ENCODE measurements around the gene SYT1. TPM values are rescaled to one million over a fixed set of nuclear protein-coding genes. Genes with fewer than 3 reads are reported as not detected.

The SYT1 gene
- total and polyA plus RNA-seq, 12 donors, result 0.03 to 0.36 (median 0.15) TPM; not detected in 5

DNA sequence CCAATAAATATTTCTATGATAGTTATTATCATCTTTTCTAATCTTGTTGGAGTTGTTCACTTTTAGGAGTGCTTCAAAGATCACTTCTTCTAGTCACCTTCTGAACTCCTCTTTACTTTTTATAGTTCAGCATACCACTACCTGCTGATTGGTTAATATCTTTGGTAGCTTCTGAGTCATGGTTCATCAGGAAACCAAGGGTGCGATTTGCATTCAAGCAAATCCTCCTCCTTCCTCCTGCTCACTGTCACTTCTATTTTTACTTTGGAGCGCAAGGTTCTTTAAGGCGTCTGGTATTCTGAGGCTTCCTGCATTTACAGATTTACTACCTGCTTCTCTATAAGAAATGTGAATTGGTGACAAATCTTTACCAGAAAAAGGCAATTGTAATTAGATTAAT is 24.0 kb downstream of the SYT1 start:
- no peaks in the 10 kb centered on the region for H3K36me3 ChIP-seq
- H3K4me1 ChIP-seq, result no peaks in the 10 kb centered on the region
- TF ChIP-seq, protein P1, sequence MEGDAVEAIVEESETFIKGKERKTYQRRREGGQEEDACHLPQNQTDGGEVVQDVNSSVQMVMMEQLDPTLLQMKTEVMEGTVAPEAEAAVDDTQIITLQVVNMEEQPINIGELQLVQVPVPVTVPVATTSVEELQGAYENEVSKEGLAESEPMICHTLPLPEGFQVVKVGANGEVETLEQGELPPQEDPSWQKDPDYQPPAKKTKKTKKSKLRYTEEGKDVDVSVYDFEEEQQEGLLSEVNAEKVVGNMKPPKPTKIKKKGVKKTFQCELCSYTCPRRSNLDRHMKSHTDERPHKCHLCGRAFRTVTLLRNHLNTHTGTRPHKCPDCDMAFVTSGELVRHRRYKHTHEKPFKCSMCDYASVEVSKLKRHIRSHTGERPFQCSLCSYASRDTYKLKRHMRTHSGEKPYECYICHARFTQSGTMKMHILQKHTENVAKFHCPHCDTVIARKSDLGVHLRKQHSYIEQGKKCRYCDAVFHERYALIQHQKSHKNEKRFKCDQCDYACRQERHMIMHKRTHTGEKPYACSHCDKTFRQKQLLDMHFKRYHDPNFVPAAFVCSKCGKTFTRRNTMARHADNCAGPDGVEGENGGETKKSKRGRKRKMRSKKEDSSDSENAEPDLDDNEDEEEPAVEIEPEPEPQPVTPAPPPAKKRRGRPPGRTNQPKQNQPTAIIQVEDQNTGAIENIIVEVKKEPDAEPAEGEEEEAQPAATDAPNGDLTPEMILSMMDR (IDR thresholded peaks at IDR 0.05), result no peak
- no peak overlapping the region for H3K27ac ChIP-seq
- H3K27me3 ChIP-seq, result no peaks in the 10 kb centered on the region
- DNase-seq (no peak), ATAC-seq (no peak)
- intact Hi-C loops (cut with DNase I), result no loop called here
- no peak overlapping the region for H3K4me3 ChIP-seq
- WGBS, 2 donors, result 45 to 65% methylated on average over 3 of the region's 3 CpGs
- H3K9me3 ChIP-seq, result no peaks in the 10 kb centered on the region

DNA sequence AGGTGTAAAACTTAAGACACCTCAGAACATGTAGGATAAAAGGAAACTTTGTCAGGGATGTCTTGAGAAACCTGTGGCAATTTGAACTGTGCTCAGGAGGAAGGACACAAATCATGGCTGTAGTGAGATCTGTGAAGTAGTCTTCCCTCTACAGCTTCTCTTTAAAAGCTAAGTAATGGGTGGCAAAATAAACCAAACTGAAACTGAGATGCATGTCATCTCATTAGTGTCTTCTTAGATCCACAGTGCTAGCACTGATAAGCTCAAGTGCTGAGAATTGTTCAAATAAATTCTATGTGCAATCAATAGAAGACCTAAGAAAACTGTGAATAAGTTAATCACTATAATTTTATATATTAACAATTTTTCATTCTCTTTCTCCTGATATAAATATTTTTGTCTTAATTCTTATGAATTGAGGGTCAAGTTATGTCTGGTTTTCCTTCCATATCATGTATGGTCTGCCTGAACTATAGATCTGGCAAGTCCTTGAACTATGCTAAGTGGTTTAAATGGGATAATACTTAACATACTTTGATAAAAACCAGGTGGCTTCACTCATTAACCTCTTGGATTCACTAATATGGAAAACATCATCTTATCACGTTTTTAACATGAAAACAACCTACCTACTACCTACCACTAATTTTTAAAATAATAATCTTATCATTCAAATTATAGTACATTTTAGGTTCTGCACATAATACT is 27.2 kb downstream of the SYT1 start:
- Histone ChIP-seq H3K27ac (no peak overlapping the region), H3K9me3 (no peaks in the 10 kb centered on the region), H3K36me3 (no peaks in the 10 kb centered on the region), H3K4me3 (no peak overlapping the region), H3K27me3 (no peaks in the 10 kb centered on the region), H3K4me1 (no peaks in the 10 kb centered on the region)
- no peak for ATAC-seq
- no peak for DNase-seq
- 24 to 38% methylated on average over 1 of the region's 1 CpG for WGBS, 2 donors
- TF ChIP-seq, protein P1 (IDR thresholded peaks at IDR 0.05), result no peak
- intact Hi-C loops (cut with DNase I), result no loop called here

DNA sequence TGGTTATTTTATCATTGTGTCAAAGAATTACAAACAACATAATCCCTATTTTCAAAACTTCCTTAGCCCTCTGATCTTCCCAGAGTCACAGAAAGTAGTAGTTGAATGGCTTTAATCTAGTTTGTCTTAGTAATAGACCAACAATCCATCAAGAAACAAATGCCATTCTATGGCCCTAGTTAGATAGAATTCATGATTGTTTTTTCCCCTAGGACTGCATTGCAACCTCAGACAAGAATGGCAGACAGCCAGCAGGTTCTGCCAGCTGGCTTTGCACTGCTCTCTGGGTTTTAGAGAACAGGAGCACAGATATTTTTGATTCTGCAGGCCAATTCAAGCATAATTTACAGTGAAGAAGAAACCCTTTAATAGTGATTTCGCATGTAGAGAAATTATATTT is 33.8 kb downstream of the SYT1 start:
- intact Hi-C loops (cut with DNase I), result no loop called here
- no peaks in the 10 kb centered on the region for H3K4me1 ChIP-seq
- H3K27ac ChIP-seq, result no peak overlapping the region
- H3K4me3 ChIP-seq, result no peak overlapping the region
- ATAC-seq (peak in 1 of 8 donors; percentile 57), DNase-seq (peak; percentile 43 to 47)
- H3K9me3 ChIP-seq, result no peaks in the 10 kb centered on the region
- WGBS, 2 donors, result 72 to 74% methylated on average over 1 of the region's 1 CpG
- no peaks in the 10 kb centered on the region for H3K27me3 ChIP-seq
- no peaks in the 10 kb centered on the region for H3K36me3 ChIP-seq
- TF ChIP-seq, protein P1 (IDR thresholded peaks at IDR 0.05), result no peak

DNA sequence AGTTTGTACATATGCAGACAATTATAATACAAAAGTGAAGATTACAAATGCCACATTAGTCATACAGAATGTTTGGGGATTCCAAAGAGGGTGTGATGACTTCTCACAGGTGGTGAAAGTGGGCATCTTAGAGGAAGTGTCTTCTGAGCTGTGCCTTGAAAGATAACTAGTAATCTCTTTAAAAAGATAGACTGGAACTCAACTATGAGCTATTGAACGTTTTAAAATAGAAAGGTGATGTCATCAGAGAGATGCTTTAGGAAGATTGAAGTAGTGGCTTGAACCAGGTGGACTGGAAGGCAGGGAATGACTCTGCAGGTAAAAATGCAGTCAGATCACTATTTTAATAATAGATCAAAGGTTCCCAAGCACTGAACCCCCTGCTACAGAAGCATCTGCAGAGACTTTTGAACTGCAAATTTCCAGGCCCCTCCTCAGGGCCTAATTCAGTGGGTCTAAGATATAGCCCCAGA is 50.3 kb downstream of the SYT1 start:
- H3K9me3 ChIP-seq, result no peaks in the 10 kb centered on the region
- no peaks in the 10 kb centered on the region for H3K4me1 ChIP-seq
- H3K27ac ChIP-seq, result no peak overlapping the region
- WGBS, 2 donors, result 8 to 9% methylated on average over 1 of the region's 1 CpG
- DNase-seq (no peak), ATAC-seq (no peak)
- H3K4me3 ChIP-seq, result no peak overlapping the region
- TF ChIP-seq, protein P1 (IDR thresholded peaks at IDR 0.05), result no peak
- H3K27me3 ChIP-seq, result no peaks in the 10 kb centered on the region
- H3K36me3 ChIP-seq, result no peaks in the 10 kb centered on the region
- intact Hi-C loops (cut with DNase I), result no loop called here

Data from heart right ventricle (tissue), 16 donors.